Prostate gland (tissue), 2 donors: ENCODE data around the gene GNAQ.

ENCODE experiments used
- CTCF ChIP-seq, 4 experiments: fragments of 200-600 bp in 2 of 4; fragments of 450-650 bp in 2 of 4; sonication (generic) in 2 of 4; IDR thresholded peaks; 1 replicate in 3 of 4; 2 replicates in 1 of 4; pipeline ENCODE4 v1.5.1; 2016 to 2019; ENCODE audit warnings: antibody characterized with exemption in 4 of 4, mild to moderate bottlenecking in 2 of 4, moderate library complexity in 2 of 4
- POLR2AphosphoS5 ChIP-seq: sonication (generic); formaldehyde crosslinking; IDR thresholded peaks from one replicate; pipeline ENCODE4 v1.6.1; 2017; ENCODE audit warnings: antibody characterized with exemption

- TF ChIP-seq CTCF (IDR thresholded peaks at IDR 0.05): no peak
- no peak for TF ChIP-seq POLR2AphosphoS5
Measured at GRCh38 chr9:78030553-78031443, 813 bp downstream of the GNAQ start.
